Activated effector memory CD4-positive, alpha-beta T cell treated with Interleukin-2 at 50 U/mL for 16 hours (primary cell): ENCODE measurements around the gene MBD3L4.
"Not testable (repeated sequence)": the region's sequence is repeated elsewhere in the genome, so short reads cannot be mapped to it uniquely, and the experiment has no call there.

ENCODE experiments used
- DNase-seq: peaks from one replicate; pipeline ENCODE4 v3.0.0-alpha.2; 2020

Gene MBD3L4

DNA sequence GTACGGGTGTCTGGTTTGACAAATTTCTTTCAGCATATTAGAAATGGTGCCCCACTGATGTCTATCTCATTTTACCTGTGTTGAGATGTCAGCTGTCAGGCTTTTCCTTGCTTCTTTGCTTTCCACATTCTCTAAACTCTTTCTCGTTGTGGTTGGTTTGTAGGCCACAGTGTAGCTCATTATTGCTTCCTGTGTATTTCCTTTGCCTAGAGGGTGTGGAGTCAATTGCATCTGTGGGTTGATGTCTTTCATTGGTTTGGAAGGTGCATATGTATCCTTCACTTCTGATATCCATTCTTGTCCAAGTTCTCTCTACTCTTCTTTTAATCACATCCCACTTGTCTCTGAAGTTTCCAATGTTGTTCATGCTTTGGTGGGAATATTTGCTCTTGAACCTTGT is 1.6 kb upstream of the MBD3L4 start:
- not testable (repeated sequence) for DNase-seq

- DNase-seq = not testable (repeated sequence)
Measured at GRCh38 chr19:7030278-7030677, 9.7 kb downstream of the MBD3L4 start, which contains the start of gene MBD3L5. Gene MBD3L5 (plus strand): TSS chr19:7030578. CDS start chr19:7030612, 34 bp downstream.

GRCh38 chr19:7028790-7029189 is 11.2 kb downstream of the MBD3L4 start:
- DNase-seq = not testable (repeated sequence)

DNA sequence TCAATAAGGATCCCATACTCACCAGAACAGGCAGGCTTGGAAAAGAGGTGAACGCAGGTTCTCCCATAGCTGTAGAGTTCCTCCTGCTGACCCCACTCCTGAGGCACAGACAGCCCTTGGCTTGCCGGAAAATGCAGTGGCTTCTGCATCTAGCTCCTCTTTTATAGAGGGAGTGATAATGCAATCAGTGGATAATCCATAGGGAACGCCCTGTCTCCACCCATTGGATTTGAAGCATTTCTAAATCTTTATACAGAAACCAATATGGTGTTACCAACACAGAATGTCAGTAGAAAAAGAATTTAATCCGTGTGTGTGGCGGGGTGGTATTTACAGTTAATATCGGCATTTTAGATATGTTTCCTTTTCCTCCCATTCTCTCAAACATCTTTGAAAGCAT is 18.6 kb downstream of the MBD3L4 start, which contains the start of gene MBD3L2B:
Gene MBD3L2B, minus strand, starts transcription at position 101 of the 400 bp plus-strand sequence. Its CDS starts 34 bp downstream, at position 67.
- DNase-seq = not testable (repeated sequence)

GRCh38 chr19:7018828-7019227 is 21.2 kb downstream of the MBD3L4 start:
- no peak for DNase-seq

DNA sequence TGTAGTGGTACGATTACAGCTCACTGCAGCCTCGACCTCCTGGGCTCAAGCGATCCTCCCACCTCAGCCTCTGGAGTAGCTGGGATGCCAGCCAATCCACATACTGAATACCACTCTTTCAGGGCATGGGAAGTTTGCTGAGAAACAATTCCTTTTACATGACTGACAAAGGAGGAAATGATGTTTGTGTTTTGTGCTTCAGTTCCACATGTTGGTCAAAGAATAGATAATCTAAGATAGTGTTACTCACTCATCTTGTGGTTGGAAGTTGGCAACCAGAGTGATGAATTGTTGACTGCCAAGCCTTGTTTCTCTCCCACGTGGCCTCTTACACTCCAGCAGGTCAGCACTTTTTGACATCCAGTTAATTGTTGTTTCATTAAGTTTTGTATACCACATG is 26.3 kb downstream of the MBD3L4 start:
- DNase-seq = no peak

GRCh38 chr19:7010722-7011593 is 29.0 kb downstream of the MBD3L4 start:
- DNase-seq = no peak

DNA sequence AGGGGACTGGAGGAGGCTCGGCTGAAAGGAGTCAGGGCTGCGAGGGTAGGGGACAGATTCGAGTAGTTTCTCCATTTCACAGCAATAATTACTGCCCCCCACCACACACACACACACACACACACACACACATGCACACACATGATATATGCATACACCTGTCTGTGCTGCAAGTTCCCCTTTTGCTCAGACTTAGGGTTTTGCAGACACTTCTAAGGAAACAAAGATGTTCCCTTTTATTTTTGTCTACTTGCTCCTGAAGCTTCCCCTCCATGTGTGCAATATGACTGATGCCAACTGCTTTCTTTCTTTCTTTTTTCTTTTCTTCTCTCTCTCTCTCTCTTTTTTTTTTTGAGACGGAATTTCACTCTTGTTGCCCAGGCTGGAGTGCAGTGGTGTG is 32.1 kb downstream of the MBD3L4 start:
- no peak for DNase-seq

DNA sequence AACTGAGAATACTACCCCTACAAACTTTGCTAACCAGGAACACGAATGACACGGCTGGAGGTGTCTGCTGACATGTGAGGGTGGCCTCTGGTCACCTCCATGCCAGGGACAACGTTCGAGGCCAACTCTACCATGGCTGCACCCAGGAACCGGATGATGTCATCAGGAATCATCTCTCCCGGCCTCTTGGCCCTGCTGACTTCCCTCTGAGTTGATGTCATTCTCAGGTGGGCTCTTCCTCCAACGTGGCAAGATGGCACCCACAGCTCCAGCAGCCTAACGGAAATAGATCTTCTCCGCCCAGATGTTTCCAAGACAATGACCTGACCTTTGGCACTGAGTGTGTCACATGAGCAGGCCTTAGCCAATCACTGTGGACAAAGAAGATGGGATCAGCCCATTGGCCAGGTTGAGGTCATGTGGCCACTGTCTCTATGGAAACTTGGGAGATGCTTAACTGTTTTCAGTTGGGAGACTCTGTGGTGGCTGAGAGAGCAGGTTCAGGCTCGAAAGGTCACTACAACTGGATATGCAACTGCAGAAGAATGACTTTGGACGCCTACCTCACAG is 33.8 kb downstream of the MBD3L4 start:
- no peak for DNase-seq

DNA sequence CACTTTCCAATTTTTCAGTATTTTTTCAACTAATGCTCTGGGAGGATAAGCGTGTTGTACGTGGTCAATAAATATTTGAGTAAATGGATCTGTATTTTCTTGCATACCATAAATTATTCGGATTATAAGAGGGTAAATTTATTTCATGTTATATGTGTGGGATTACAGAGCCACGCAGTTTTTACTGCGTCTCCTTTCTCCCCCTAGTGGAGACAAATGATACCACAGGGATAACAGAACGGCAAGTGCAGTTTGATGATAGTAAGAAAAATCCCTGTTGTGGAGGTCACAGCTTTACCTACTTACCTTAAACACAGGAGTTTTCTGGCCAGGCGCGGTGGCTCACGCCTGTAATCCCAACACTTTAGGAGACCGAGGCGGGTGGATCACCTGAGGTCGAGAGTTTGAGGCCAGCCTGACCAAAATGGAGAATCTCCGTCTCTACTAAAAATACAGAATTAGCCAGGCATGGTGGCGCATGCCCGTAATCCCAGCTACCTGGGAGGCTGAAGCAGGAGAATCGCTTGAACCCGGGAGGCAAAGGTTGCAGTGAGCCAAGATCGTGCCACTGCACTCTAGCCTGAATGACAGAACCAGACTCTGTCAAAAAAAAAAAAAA is 35.6 kb downstream of the MBD3L4 start:
- DNase-seq = no peak

DNA sequence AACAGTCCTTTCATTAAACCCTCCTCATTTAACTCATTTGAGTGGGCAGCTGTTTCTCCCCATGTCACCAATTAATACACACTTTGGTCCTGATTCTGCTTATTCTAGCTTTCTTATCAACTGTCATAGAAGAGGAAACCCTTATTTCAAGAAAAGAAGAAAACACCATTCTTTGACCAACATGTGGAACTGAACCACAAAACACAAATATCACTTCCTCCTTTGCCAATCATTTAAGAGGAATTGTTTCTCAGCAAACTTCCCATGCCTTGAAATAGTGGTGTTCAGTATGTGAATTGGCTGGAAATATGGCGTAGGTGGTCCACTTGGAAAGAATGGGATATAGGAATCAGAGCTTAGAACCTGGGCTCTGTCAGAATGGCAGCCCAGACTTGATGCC is 39.2 kb downstream of the MBD3L4 start:
- DNase-seq = no peak

DNA sequence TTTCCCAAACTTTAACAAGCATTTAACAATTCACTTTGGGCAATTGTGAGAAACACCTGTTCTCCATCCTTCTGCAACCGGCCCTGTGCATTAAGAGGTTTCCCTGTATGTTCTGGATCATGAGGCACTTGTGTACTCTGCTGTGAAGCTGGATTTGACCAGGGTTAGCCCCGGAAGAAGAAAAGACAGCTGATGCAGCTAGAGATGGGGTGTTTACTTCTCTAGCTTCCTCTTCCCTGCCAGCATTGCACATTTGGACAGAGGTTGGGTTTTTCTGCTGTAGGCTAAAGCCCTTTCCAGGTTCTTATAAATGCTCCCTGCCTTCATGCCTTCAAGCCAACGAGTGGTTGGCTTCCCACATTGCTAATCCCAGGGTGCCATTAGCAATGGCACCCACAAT is 39.6 kb downstream of the MBD3L4 start:
- DNase-seq = no peak

GRCh38 chr19:6999933-7000332 is 40.0 kb downstream of the MBD3L4 start:
- DNase-seq = no peak

GRCh38 chr19:6997679-6998445 is 42.1 kb downstream of the MBD3L4 start:
- no peak for DNase-seq

DNA sequence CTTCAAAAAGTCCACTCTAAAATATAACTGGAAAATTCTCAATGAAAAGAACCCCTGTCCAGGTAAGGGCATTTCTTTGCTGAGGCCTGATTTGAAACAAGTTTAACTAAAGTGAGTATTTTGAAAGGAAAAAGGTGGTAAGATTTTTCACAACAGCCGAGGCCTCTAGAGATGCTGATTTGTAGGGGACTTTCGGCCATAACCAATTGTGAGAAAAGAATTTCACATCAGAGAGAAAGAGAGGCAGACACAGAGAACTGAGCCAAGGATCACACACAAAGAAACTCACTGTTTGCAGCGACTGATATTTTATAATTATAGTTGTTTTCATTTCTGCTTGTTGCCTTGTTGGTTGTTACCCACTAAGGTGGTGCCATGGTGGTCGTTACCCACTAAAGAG is 43.2 kb downstream of the MBD3L4 start:
- DNase-seq = no peak

- DNase-seq = no peak
Measured at GRCh38 chr19:6995054-6995453, 44.9 kb downstream of the MBD3L4 start.

DNA sequence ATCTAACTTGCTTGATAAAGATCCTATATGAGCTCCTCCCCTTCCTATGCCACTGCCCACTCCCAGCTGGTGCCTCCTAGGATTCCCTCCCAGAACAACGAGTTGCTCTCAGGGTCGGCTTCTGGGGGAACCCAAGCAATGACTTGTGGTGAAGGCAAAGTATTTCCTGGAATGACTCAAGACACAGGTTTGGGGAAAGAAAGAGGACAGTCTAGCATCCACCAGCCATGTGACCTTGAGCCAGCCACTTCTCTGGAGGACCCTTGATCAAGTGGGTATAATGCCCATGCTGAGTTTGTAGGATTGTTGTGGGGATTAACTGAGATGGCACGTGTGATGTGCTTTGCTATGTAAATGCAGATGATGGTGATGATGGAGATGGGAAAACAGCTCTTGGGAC is 51.7 kb downstream of the MBD3L4 start:
- no peak for DNase-seq

DNA sequence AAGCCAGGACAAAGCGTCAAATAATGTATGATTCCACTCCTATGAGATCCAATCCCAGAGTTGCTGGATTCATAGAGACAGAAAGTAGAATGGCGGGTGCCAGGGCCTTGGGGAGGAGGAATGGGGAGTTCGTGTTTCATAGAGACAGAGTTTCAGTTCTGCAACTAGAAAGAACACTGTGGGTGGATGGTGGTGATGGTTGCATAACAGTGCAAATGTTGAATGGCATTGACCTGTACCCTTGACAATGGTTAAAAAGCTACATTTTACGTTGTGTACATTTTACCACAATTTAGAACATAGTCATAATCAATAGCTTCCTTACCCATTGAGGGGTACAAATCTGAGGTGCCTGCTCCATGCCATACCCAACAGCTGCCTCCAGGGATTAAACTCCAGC is 52.1 kb downstream of the MBD3L4 start:
- DNase-seq = no peak
